ENCODE data around the gene ENTR1.
"Not testable (repeated sequence)": the region's sequence is repeated elsewhere in the genome, so short reads cannot be mapped to it uniquely, and the experiment has no call there.

ENTR1 gene

DNA sequence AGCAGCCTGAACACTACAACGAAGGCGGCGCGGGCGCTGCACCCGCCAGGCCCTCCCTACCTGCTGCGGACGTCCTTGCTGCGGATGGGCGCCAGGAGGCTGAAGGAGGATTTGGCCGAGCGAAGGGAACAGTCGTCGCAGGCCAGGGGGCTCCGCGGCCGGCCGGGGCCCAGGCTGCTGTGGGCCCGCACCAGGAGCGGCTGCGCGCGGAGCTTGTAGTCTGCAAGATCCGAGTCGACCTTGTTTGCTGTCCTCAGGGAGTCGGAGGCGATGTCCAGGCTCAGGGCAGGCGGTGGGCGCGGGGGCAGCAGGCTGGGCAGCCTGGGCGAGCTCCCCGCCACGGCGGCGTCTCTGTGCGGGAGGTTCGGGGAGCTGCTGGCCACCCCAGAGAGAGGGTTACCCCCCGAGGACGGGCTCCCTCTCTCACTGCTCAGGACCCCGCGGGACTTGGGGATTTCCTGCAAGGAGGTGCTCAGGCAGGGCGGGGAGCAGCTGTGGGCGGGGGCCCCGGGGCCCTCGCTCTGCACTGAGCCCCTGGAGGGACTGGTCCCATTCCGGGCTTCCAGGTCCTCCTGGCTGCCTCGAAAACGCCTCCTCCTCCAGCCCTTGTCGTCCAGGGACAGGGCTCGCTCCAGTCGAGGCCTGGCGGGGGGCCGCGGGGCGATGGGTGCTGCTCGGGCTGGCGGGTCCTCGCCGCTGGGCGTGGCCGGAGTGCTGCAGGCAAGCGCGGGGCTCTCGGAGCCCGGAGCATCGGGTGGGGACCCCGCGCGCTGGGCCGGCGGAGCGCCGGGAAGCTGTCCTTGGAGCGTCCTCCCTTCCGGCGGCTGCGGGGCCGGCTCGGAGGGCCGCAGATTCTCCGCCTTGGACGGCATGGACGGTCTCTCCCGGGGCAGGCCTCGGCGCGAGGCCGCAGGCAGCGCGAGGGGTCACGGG, 28.4 kb upstream of the ENTR1 start:
- DNase-seq (ENCODE audit: low read depth): peak; percentile 37

DNA sequence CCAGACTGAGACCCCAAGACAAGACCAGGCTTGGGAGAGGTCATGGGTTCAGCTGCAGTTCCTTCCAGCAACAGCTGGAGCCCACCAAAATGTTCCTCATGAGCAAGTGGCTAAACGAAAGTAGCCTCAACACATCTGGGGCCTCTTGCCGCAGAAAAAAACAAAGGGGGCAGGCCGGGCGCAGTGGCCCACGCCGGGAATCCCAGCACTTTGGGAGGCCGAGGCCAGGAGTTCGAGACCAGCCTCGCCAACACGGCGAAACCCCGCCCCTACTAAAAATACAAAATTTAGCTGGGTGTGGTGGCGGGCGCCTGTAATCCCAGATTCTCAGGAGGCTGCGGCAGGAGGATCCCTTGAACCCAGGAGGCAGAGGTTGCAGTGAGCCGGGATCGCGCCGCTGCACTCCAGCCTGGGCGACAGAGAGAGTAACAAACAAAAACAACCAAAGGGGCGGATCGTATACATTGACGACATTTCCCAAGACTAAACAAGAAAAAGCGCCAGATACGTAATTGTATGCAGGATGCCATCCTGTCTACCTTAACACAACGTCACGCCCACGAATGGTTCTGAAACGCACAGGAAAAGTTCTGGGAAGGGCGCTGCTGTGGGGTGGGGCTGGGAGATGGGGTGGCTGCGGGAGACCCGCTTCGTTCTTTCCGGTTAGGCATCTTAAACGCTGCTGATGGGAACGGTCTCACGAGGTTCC, 27.6 kb upstream of the ENTR1 start:
- DNase-seq (ENCODE audit: low read depth): no peak

DNA sequence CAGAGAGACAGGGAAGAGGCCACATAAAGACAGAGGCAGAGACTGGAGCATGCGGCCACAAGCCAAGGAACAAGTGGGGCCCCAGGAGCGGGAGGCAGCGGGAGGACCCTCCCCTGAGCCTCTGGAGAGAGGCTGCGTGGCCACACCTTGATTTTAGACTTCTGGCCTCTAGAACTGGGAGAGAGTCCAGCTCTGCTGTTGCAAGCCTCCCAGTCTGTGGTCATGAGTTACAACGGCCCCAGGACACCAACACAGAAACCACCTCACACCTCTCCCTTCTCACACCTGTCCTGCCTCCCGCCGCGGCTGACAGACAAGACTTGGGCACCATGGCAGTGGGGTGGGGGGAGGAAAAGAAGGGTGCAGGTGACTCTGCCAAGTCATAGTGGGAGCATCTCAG, 27.0 kb upstream of the ENTR1 start:
- peak; percentile 37 for DNase-seq (ENCODE audit: low read depth)

DNA sequence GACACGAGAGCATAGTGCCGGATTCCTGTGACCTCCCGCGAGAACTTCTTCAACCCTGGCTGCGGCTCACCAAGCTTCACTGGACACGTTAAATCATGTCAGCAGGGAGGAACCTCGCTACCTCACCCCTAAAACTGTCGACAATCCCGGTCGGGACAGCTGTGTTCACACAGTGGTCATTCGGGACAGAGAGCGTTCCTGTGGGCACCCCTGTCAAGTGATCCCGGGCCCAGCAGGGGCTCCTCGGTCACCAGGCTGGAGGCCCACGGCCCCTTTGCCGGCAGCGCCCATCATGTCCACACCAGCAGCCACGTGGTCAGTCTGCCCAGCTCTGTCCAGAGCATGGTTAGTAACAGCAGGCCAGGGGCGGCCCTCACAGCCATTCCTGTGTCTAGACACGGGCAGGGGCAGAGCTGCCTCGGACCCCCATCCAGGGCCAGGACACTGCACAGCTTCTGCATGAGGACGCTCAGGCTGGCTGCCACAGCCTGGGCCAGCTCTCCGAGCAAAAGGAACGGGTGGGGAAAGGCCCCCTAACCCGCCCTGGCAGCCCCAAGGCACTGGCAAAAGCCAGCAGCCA, 25.7 kb upstream of the ENTR1 start:
- DNase-seq (ENCODE audit: low read depth): no peak

DNA sequence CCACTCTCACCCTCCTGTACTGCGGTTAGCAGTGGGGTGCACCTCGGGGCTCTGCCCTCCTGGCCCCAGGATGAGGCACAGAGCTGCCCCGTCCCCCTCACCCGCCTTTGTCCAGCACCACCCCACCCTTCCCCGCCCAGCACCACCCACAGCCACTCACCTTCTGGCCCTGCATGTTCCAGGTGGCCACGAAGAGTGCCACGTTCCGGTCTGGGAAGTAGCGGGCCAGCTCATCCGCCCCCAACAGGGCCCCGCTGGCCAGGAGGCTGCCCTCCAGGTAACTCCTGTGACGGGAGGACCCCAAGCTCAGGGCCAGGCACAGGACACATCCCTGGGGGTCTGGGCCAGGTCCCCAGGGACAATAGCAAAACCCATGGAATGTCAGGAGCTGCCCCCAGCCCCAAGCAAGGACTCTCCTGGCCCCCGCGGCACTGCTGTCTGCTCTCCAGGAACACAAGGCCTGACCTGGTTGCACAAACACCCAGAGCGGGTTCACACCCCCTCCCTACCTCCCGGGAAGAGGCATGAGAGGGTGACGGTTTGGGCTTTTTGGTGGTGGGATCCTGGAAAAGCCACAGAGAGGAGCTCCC, 24.3 kb upstream of the ENTR1 start:
- DNase-seq (ENCODE audit: low read depth): no peak

DNA sequence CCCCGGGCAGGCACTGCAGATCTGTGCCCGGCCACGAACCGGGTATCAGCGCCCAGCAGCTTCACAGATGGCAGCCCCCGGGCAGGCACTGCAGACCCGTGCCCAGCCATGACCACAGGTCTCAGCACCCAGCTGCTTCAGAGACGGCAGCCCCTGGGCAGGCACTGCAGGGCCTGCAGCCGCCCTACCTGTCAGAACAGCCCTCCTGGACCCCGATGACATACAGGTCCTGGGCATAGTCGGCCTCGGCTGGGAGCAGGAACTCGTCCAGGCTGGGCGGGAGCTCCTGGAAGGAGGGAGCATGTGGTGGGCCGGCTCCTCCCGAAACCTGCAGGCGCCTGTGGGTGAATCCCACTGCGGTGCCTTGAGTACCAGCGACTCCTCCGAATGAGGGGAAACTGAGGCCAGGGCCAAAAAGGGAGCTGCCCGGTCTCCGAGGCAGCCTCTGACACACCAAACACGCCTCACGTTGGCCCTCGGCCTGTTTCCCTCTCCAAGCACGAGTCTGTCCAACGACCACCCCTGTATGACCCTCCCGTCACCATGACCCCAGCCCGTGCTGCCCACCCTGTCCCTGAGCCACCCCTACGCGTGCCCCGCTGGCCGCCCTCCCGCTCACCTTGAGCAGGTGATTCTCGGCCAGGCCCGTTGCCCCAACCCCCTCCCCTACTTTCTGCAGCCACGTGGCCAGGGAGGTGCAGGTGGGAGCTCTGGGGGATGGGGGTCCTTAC, 23.6 kb upstream of the ENTR1 start:
- DNase-seq (ENCODE audit: low read depth): no peak

DNA sequence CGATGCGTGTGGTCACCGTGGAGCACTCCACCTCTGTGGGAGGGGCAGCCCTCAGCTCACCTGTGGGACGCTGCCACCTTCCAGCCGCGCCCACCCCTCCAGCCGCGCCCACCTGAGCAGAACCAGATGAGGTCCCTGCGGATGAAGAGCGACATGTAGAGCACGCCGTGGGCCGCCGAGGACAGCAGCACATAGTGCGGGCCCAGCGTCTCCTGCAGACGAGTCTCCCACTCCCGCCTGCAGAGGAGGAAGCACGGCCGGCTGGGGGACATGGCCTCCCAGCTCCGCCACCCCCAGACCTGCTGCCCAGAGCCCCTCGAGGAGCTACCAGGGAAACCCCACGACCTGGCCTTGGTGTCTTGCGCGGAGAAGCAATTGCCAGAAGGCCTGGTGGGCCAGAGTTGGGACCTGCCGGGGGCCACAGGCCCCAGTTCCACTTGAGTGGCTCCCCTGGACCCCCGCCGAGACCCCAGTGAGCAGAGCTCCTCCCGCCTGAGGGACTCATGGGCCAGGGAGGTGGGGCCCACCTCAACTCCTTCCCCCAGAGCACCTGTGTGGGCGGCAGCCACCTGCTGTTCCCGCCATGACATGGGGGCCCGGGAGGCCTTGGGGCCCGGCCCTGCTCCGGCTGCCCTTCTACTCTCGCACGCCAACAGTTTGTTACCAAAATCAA, 22.8 kb upstream of the ENTR1 start:
- no peak for DNase-seq (ENCODE audit: low read depth)

DNA sequence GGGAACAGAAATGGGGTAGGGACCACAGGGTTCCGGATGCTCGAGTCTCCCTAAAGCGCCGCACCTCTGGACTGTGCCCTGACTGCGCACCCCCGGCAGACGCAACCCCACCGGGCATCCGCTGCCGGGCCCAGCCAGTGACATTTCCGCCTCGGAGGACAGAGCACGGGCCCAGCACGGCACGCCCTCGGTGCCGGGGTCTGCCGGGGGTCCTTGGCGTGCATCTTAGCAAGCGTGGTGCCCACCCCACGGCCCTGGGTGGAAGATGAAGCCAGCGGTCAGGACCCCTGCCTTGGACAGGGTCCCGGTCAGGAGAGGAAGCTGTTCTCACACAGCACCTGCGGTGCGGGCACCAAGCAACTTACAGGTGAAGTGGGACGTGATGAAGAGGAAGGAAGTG, 22.2 kb upstream of the ENTR1 start:
- no peak for DNase-seq (ENCODE audit: low read depth)

DNA sequence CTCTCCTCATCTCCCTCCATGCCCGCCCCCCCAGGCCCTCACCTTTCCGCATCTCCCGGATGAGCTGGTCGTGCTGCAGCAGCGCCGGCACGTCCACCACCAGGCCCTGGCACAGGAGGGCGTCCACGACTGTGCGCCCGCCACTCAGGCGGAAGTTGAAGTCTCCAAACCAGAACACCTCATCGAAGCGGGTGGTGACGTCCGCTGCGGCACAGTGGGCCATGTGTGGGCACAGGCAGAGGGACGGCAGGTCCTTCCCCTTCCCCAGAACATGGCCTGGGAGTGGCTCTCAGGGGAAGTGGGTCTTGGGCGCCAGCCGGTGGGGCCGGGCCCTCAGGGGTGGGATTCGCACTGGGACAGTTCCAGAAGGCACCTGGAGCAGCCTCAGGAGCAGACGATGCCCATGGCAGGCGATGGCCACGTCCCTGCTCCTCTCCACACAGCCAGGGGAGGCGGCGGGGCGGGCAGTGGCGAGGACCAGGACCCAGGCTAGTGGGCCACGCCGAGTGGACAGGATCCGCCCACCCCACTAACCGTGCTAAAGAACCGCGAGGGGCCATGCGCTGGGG, 21.5 kb upstream of the ENTR1 start:
- DNase-seq (ENCODE audit: low read depth): no peak

DNA sequence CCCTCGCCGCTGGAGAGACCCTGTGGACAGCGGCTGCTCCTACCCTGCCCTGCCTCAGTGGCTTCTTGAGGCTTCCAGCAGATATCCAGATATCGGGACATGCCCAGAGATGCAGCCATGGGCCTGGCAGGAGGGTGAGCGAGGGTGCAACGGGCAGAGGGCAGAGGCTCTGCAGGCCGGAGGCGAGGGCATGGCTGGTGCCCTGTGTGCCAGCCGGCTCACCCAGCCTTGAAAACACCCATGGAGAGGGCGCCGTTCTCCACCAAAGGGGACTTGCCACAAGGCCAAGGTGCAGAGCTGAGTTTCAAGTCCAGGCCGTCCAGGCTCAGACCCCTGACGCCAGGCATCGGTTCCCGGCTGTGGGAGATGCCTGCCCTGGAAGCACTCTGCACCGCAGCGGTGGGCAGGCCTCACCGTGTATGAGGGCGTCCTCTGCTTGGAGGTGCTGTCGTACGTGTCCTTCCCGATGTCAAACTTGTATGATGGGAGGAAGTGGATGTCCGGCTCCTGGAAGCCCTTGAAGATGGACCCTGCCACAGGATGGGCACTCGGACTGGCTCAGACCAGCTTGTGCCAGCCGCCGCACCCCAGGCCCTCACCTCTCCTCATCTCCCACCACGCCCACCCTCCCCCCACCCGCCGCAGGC, 20.3 kb upstream of the ENTR1 start:
- no peak for DNase-seq (ENCODE audit: low read depth)

DNA sequence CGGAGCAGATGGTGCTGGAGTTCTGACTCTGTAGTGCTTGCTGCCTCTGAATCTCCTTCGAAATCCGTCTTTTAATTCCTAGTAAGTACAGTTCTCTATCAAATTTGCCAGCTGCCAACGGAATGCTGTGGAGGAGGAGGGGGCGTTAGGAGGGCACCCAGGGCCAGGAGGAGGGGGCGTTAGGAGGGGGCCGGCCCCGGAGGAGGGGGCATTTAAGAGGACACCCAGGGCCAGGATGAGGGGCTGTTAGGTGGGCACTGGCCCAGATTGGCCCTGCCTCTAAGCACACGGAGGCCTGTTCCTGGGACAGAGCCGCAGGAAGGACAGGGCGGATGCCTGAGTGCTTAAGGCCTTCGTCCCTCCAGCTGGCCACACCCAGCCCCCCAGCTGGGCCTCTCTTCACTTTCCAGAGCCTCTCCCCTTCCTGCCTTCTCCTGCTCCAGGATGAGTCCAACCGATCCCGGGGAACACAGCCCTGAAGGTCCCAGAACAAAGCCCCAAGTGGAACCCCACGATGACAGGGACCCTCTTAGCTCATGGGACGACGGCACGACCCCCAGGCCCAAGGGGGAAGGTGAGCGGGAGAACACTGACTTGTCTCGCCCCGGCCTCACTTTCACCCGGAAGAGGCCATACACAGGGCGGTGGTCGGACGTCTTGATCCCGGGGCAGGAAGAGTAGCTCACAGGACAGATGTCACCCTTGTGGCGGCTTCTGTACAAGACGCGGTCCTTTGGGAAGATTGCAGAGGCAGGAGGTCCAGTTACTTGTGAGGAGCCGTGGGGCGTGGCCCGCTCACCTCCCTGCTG, 19.5 kb upstream of the ENTR1 start:
- no peak for DNase-seq (ENCODE audit: low read depth)

DNA sequence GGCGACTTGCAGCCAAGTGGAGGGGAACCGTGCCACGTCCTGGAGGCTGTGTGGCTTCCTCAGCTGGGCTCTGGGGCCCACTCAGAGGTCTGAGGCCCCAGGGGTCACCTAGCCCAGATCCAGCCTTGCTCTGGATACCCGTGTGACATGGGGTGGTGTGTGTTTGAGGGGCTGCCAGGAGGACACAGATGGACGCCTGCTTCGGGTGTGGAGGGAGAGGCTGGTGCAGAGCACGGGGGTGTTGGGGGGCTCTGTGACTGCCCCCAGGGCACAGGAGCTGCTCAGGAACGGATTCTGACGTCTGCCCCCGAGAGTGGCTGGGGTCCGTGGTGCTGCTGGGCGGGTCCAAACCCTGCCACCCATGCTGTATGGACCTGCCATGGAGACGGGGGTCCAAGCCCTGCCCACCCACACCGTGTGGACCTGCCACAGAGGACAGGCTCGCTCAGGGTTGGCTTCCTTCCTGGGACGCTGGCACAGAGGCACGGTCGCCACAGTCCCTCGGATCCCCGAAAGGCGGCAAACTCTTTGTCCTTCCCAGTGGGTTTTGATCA, 18.7 kb upstream of the ENTR1 start:
- DNase-seq (ENCODE audit: low read depth): no peak

DNA sequence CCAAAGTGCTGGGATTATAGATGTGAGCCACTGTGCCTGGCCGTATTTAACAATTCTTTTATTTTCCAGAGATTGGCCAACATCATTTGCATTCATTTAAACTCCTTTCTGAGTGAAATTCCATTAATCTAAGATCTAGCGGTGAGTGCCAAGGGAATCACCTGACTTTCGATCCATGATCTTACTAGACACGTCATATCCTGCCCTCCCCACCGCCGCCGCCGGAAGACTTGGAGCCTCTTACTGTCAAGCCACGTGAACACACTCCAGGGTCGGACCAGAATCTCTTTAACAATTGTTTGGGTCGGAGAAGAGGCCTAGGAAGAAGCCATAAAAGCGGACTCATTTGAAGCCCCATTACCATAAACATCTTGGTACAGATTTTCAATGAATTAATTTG, 16.4 kb upstream of the ENTR1 start:
- DNase-seq (ENCODE audit: low read depth): no peak

DNA sequence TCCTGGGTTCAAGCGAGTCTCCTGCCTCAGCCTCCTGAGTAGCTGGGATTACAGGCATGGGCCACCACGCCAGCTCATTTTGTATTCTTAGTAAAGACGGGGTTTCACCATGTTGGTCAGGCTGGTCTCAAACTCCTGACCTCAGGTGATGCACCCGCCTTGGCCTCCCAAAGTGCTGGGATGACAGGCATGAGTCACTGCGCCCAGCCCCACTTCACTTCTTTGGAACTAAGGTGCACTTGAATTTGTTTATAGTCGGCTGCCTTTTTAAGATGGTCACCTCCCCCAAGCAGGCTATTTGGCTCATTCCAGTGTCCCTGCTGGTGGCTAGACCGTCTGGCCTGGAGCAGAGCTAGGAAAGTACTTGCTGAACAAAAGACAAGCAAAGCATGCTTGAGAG, 15.0 kb upstream of the ENTR1 start:
- DNase-seq (ENCODE audit: low read depth): not testable (repeated sequence)

DNA sequence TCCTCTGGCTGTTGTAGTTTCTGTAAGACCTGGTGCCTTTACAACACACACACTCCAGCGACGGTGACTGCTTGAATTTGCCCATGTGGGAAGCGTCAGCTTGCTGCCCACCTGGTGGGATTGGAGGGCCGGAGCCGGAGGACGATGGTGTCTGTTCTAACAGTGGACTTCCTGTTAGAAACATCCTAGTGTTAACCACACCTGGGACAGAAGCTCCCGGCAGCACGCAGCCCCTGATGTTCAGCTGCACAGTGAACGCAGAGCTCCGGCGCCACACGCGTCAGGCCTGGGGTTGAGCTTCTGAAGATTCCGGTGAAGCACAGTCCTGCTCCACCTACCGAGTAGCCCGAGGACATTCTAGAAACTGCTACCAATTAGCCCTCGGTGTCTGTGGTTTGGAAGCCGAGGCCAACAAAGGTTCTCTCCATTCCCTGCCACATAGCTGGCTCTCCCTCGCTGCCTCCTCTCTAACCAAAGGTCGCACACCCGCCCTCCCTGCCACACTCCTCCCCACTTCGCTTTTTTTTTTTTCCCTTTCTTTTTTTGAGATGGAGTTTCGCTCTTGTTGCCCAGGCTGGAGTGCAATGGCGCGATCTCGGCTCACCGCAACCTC, 14.4 kb upstream of the ENTR1 start:
- peak; percentile 10 for DNase-seq (ENCODE audit: low read depth)

DNA sequence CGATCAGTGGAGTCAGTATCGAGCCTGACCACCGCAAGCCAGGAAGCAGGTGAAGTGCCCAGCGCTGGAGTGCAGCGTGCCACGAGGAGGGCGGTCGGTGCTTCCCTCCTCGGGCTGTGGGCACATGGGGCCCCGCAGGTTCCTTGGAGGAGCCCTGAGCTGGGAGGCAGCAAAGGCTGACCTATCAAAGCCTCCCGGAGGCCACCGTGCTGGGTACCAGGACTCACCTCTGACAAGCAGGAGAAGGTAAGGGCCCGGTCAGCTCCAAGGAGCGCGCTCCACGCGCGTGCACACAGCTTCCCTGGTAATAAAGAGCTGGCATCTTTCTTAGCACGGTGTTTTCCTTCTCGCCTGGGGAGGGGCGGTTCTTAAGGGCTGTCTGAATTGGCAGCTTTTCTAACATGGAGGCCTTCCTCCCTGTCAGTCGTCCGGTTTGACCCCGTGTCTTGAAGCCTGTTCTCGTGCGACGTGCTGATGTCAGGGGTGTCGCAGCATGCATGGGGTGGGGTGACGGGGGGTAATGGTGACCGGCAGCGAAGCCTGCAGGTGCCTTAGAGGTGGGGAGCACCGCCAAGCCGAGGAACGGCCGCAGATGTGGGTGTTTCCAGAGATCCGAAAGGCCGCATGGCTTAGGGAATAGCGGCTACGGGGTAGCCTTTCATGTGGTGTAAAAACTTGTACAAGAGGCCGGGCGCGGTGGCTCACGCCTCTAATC, 13.2 kb upstream of the ENTR1 start:
- DNase-seq (ENCODE audit: low read depth): no peak

DNA sequence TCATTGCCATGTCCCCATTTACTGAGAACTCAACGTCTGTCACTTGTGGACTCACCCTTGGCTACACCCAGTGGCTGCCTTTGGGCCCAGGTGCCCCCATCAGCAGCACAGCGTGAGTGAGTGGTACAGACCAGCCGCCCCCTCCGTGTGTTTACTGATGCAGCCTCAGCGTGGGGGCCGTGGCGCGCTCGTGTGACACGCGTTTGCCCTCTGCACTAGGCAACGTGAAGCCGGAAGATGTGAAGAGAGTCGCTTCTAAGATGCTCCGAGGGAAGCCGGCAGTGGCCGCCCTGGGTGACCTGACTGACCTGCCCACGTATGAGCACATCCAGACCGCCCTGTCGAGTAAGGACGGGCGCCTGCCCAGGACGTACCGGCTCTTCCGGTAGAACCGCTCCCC, 12.5 kb upstream of the ENTR1 start:
- DNase-seq (ENCODE audit: low read depth): no peak

DNA sequence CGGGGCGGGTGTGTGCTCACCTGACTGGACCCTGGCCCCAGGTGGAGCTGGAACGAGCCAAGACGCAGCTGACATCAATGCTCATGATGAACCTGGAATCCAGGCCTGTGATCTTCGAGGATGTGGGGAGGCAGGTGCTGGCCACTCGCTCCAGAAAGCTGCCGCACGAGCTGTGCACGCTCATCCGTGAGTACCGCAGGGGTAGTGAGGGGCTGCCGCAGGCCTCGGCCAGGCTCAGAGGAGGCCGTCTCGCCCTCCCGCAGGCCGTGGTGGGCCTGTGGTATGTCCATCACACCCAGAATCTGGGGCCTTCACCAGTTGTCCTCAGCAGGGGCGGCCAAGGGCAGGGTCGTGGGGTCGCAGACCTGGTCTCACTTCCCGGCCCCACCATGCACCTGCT, 11.4 kb upstream of the ENTR1 start:
- DNase-seq (ENCODE audit: low read depth): no peak

All from EH (cell line).